Measurements from ENCODE around the gene FN3K. TPM values are rescaled to one million over a fixed set of nuclear protein-coding genes. Genes with fewer than 3 reads are reported as not detected.

The FN3K gene
- total and polyA plus RNA-seq, 2 of the 13 experiments (the other 11 are each of a cell fraction or from before 2014, with no cell fraction given), result 3.5 to 12.2 TPM

GRCh38 chr17:82751571-82752370 is 16.4 kb downstream of the FN3K start, which contains the start of gene TBCD (continued):
- TF ChIP-seq ZNF10 (CRISPR knock-in tag; IDR thresholded peaks at IDR 0.05; ENCODE audit: borderline replicate concordance, low read depth) (peak; percentile 94; the same call in 1 of the 2 replicates), HMG20A (CRISPR knock-in tag; IDR thresholded peaks at IDR 0.05; ENCODE audit: borderline replicate concordance) (no peak), IRX3 (CRISPR knock-in tag; IDR thresholded peaks at IDR 0.05; ENCODE audit: borderline replicate concordance, low read depth) (peak; percentile 90; the same call in 1 of the 2 replicates), PLRG1 (conservative IDR thresholded peaks at IDR 0.05) (no peak), POLR2A (IDR thresholded peaks at IDR 0.05; ENCODE audit: insufficient read depth in 1 of 2, low read depth in 2 of 2, low read length in 2 of 2) (no peak), NKX3-1 (CRISPR knock-in tag; IDR thresholded peaks at IDR 0.05) (peak; percentile 94), ZNF24 (IDR thresholded peaks at IDR 0.05) (peak; percentile 31; the same call in 1 of the 2 replicates), ARNTL (CRISPR knock-in tag; IDR thresholded peaks at IDR 0.05) (peak; percentile 88), ATF6 (CRISPR knock-in tag; conservative IDR thresholded peaks at IDR 0.05) (0 out of 2 replicates have a peak, but pooled peaks have one; percentile 60), ZNF563 (CRISPR knock-in tag; IDR thresholded peaks at IDR 0.05) (peak; percentile 94), ZNF430 (CRISPR knock-in tag; IDR thresholded peaks at IDR 0.05) (peak; percentile 98), KIAA2018 (CRISPR knock-in tag; IDR thresholded peaks at IDR 0.05; ENCODE audit: borderline replicate concordance) (peak; percentile 74; the same call in 1 of the 2 replicates), TRAFD1 (CRISPR knock-in tag; IDR thresholded peaks at IDR 0.05; ENCODE audit: borderline replicate concordance) (no peak), ZNF792 (CRISPR knock-in tag; IDR thresholded peaks at IDR 0.05) (peak; percentile 82), IKZF1 (IDR thresholded peaks at IDR 0.05) (no peak), ZSCAN29 (CRISPR knock-in tag; conservative IDR thresholded peaks at IDR 0.05) (0 out of 2 replicates have a peak, but pooled peaks have one; percentile 62), SIX1 (CRISPR knock-in tag; IDR thresholded peaks at IDR 0.05; ENCODE audit: borderline replicate concordance) (no peak), ZC3H13 (CRISPR knock-in tag; IDR thresholded peaks at IDR 0.05) (peak; percentile 99), WIZ (CRISPR knock-in tag; IDR thresholded peaks at IDR 0.05) (peak; percentile 37; the same call in 1 of the 2 replicates)
